ENCODE results near the gene KCNK10. TPM values are rescaled to one million over a fixed set of nuclear protein-coding genes. Genes with fewer than 3 reads are reported as not detected.

KCNK10 gene
- total RNA-seq, 6 experiments from 2014 or later = not detected

- Histone ChIP-seq H3K27ac (no peak overlapping the region), H3K4me3 (no peak overlapping the region), H3K36me3 (no peaks in the 10 kb centered on the region), H3K27me3 (no peaks in the 10 kb centered on the region), H3K9me3 (no peaks in the 10 kb centered on the region), H3K4me1 (no peaks in the 10 kb centered on the region)
- ATAC-seq = no peak
- TF ChIP-seq CTCF (IDR thresholded peaks at IDR 0.05) (no peak), POLR2A (IDR thresholded peaks at IDR 0.05) (no peak)
- WGBS (ENCODE audit: insufficient coverage, low coverage, low lambda C conversion rate, missing lambda C conversion rate) = 59% methylated on average over 4 of the region's 4 CpGs
- no peak for DNase-seq
- intact Hi-C loops (cut with DNase I) = no loop called here
Observed at GRCh38 chr14:88255798-88256197, 67.3 kb downstream of the KCNK10 start.

- H3K9me3 ChIP-seq = no peaks in the 10 kb centered on the region
- H3K4me3 ChIP-seq = no peak overlapping the region
- no peak for TF ChIP-seq POLR2A (IDR thresholded peaks at IDR 0.05)
- TF ChIP-seq CTCF (IDR thresholded peaks at IDR 0.05) = no peak
- 67% methylated on average over 1 of the region's 1 CpG for WGBS (ENCODE audit: insufficient coverage, low coverage, low lambda C conversion rate, missing lambda C conversion rate)
- no peaks in the 10 kb centered on the region for H3K27me3 ChIP-seq
- intact Hi-C loops (cut with DNase I) = no loop called here
- no peak overlapping the region for H3K27ac ChIP-seq
- no peaks in the 10 kb centered on the region for H3K36me3 ChIP-seq
- DNase-seq = no peak
- ATAC-seq = no peak
- no peaks in the 10 kb centered on the region for H3K4me1 ChIP-seq
Observed at GRCh38 chr14:88255196-88255595, 67.9 kb downstream of the KCNK10 start.

GRCh38 chr14:88252498-88252897 is 70.6 kb downstream of the KCNK10 start:
- DNase-seq (no peak), ATAC-seq (no peak)
- H3K36me3 ChIP-seq = no peaks in the 10 kb centered on the region
- intact Hi-C loops (cut with DNase I) = no loop called here
- no peaks in the 10 kb centered on the region for H3K9me3 ChIP-seq
- no peak overlapping the region for H3K27ac ChIP-seq
- no peaks in the 10 kb centered on the region for H3K27me3 ChIP-seq
- no peaks in the 10 kb centered on the region for H3K4me1 ChIP-seq
- H3K4me3 ChIP-seq = no peak overlapping the region
- WGBS (ENCODE audit: insufficient coverage, low coverage, low lambda C conversion rate, missing lambda C conversion rate) = 20% methylated on average over 1 of the region's 3 CpGs
- TF ChIP-seq POLR2A (IDR thresholded peaks at IDR 0.05) (no peak), CTCF (IDR thresholded peaks at IDR 0.05) (no peak)

- no peak for ATAC-seq
- WGBS (ENCODE audit: insufficient coverage, low coverage, low lambda C conversion rate, missing lambda C conversion rate) = no CpG with 5 or more reads among the region's 1 CpG
- intact Hi-C loops (cut with DNase I) = no loop called here
- H3K36me3 ChIP-seq = no peaks in the 10 kb centered on the region
- no peaks in the 10 kb centered on the region for H3K27me3 ChIP-seq
- no peaks in the 10 kb centered on the region for H3K9me3 ChIP-seq
- TF ChIP-seq POLR2A (IDR thresholded peaks at IDR 0.05) (no peak), CTCF (IDR thresholded peaks at IDR 0.05) (no peak)
- H3K4me3 ChIP-seq = no peak overlapping the region
- no peak for DNase-seq
- H3K4me1 ChIP-seq = no peaks in the 10 kb centered on the region
- H3K27ac ChIP-seq = no peak overlapping the region
Observed at GRCh38 chr14:88251650-88252049, 71.4 kb downstream of the KCNK10 start.

- no peak for ATAC-seq
- H3K27ac ChIP-seq = no peak overlapping the region
- TF ChIP-seq POLR2A (IDR thresholded peaks at IDR 0.05) = no peak
- TF ChIP-seq CTCF (IDR thresholded peaks at IDR 0.05) = no peak
Observed at GRCh38 chr14:88249266-88249665, 73.8 kb downstream of the KCNK10 start.

More at GRCh38 chr14:88249266-88249665, 73.8 kb downstream of the KCNK10 start:
- intact Hi-C loops (cut with DNase I) = no loop called here
- no peaks in the 10 kb centered on the region for H3K36me3 ChIP-seq
- H3K9me3 ChIP-seq = no peaks in the 10 kb centered on the region
- H3K27me3 ChIP-seq = no peaks in the 10 kb centered on the region
- H3K4me3 ChIP-seq = no peak overlapping the region
- DNase-seq = no peak
- WGBS (ENCODE audit: insufficient coverage, low coverage, low lambda C conversion rate, missing lambda C conversion rate) = 74% methylated on average over 4 of the region's 4 CpGs
- H3K4me1 ChIP-seq = no peaks in the 10 kb centered on the region
